HCT116 (cell line): ENCODE data around the gene PIP5K1A. TPM values are rescaled to one million over a fixed set of nuclear protein-coding genes. Genes with fewer than 3 reads are reported as not detected.
A peak's percentile ranks its signal among the peaks of the same experiment; 100 is the strongest.

Experiments
- ATAC-seq: fragments of 200-7000 bp; cut with Tn5 transposase; 2 replicates; pipeline ENCODE4 v1.9.1; 2020; ENCODE audit warnings: mild to moderate bottlenecking, moderate library complexity
- BruUV-seq: library from RNA; stranded (reverse); fragments of 400-500 nt; replicated peaks from 2 replicates; lab custom pipeline; 2021; lab: Mats Ljungman, UMichigan
- CTCF ChIA-PET: fragments of 300-600 bp; sonication (Branson Sonifier 250); formaldehyde crosslinking; loops from one replicate; lab custom pipeline; 2021; ENCODE audit warnings: antibody characterized with exemption; lab: Charles Lee
- POLR2A ChIA-PET: fragments of 300-600, 350-600 bp; sonication (Branson Sonifier 250); formaldehyde crosslinking; loops from one replicate; lab custom pipeline; 2021; ENCODE audit warnings: antibody characterized with exemption; lab: Charles Lee
- RAD21 ChIA-PET, 2 experiments: fragments of 300-600 bp; sonication (Branson Sonifier 250); formaldehyde crosslinking; loops; one replicate each; lab custom pipeline; 2023; ENCODE audit warnings: low total read pairs in 2 of 2; ENCODE audit not compliant: uncharacterized antibody in 2 of 2, unreplicated experiment in 2 of 2, low non-redundant PET in 1 of 2; lab: Charles Lee
- DNase-seq: peaks from one replicate; pipeline ENCODE4 v3.0.0-alpha.2; 2010; ENCODE audit warnings: low read depth, low spot score
- H2AFZ ChIP-seq: fragments of 200-600 bp; shearing (Covaris generic), sonication (generic); 2 replicates; pipeline ENCODE4 v1.6.1; 2017; ENCODE audit warnings: low read depth, mixed run types, mixed read lengths, antibody characterized with exemption, low read length; ENCODE audit not compliant: poor library complexity, severe bottlenecking
- H3K27ac ChIP-seq: 2 replicates; pipeline ENCODE4 v1.5.1; 2012; ENCODE audit warnings: low read depth, low read length
- H3K27me3 ChIP-seq: fragments of 200-600 bp; sonication (generic); 2 replicates; pipeline ENCODE4 v1.6.1; 2016; ENCODE audit warnings: mixed run types, low read length, mixed read lengths; ENCODE audit not compliant: insufficient read depth
- H3K36me3 ChIP-seq, 2 experiments: fragments of 200-500 bp in 1 of 2; fragments of 200-600 bp in 1 of 2; sonication (Bioruptor generic) in 1 of 2; sonication (generic) in 1 of 2; 2 replicates each; pipeline versions ENCODE4 v1.5.1 to v1.6.1; 2014 to 2016; ENCODE audit warnings: low read length in 2 of 2, inconsistent platforms in 1 of 2, mixed read lengths in 1 of 2, mixed run types in 1 of 2; ENCODE audit not compliant: insufficient read depth in 2 of 2, control insufficient read depth in 1 of 2
- H3K4me1 ChIP-seq, 2 experiments: fragments of 200-600 bp in 1 of 2; sonication (generic) in 1 of 2; 2 replicates each; pipeline versions ENCODE4 v1.5.1 to v1.6.1; 2012 to 2017; ENCODE audit warnings: low read length in 2 of 2, inconsistent platforms in 1 of 2, mild to moderate bottlenecking in 1 of 2, mixed read lengths in 1 of 2, mixed run types in 1 of 2, moderate library complexity in 1 of 2; ENCODE audit not compliant: insufficient read depth in 2 of 2, control insufficient read depth in 1 of 2
- H3K4me2 ChIP-seq: fragments of 200-600 bp; sonication (generic); 2 replicates; pipeline ENCODE4 v1.6.1; 2017; ENCODE audit warnings: mixed run types, low read length, mixed read lengths
- H3K4me3 ChIP-seq, 2 experiments: fragments of 200-600 bp in 1 of 2; sonication (generic) in 1 of 2; replicated peaks in 1 of 2; 2 replicates each; pipeline ENCODE4 v1.5.1; 2011 to 2016; ENCODE audit warnings: low read length in 2 of 2, control low read depth in 1 of 2, low read depth in 1 of 2, mild to moderate bottlenecking in 1 of 2, mixed read lengths in 1 of 2, mixed run types in 1 of 2
- H3K79me2 ChIP-seq: fragments of 200-600 bp; sonication (generic); 2 replicates; pipeline ENCODE4 v1.6.1; 2017; ENCODE audit warnings: mild to moderate bottlenecking, mixed run types, low read length, moderate library complexity, mixed read lengths; ENCODE audit not compliant: insufficient read depth
- H3K9ac ChIP-seq: fragments of 200-600 bp; sonication (generic); 2 replicates; pipeline ENCODE4 v1.6.1; 2016; ENCODE audit warnings: low read length, mixed read lengths
- H3K9me2 ChIP-seq: fragments of 200-600 bp; sonication (generic), shearing (Covaris generic); 2 replicates; pipeline ENCODE4 v1.6.1; 2017; ENCODE audit warnings: mixed run types, mild to moderate bottlenecking, moderate library complexity; ENCODE audit not compliant: insufficient read depth
- H3K9me3 ChIP-seq, 2 experiments: fragments of 200-500 bp in 1 of 2; fragments of 200-600 bp in 1 of 2; sonication (Bioruptor generic) in 1 of 2; sonication (generic) in 1 of 2; 2 replicates each; pipeline ENCODE4 v1.6.1; 2014 to 2017; ENCODE audit warnings: low read length in 2 of 2, mixed read lengths in 2 of 2, inconsistent platforms in 1 of 2, low read depth in 1 of 2, mild to moderate bottlenecking in 1 of 2, mixed run types in 1 of 2, moderate library complexity in 1 of 2; ENCODE audit not compliant: control insufficient read depth in 1 of 2, insufficient read depth in 1 of 2
- H4K20me1 ChIP-seq: fragments of 200-600 bp; sonication (generic), shearing (Covaris generic); 2 replicates; pipeline ENCODE4 v1.6.1; 2017; ENCODE audit warnings: mixed run types, mild to moderate bottlenecking, moderate library complexity; ENCODE audit not compliant: insufficient read depth
- CEBPB ChIP-seq: IDR thresholded peaks from 2 replicates; pipeline ENCODE4 v1.6.1; 2012; ENCODE audit warnings: low read depth
- EZH2phosphoT487 ChIP-seq: fragments of 200-600 bp; IDR thresholded peaks from 2 replicates; pipeline ENCODE4 v1.6.1; 2018; ENCODE audit warnings: antibody characterized with exemption, borderline replicate concordance
- JUND ChIP-seq: IDR thresholded peaks from 2 replicates; pipeline ENCODE4 v1.6.1; 2012
- RAD21 ChIP-seq: IDR thresholded peaks from 2 replicates; pipeline ENCODE4 v1.6.1; 2012; ENCODE audit warnings: low read depth, mild to moderate bottlenecking
- SIN3A ChIP-seq: IDR thresholded peaks from 2 replicates; pipeline ENCODE4 v1.6.1; 2012; ENCODE audit warnings: low read depth
- SP1 ChIP-seq: IDR thresholded peaks from 2 replicates; pipeline ENCODE4 v1.6.1; 2012; ENCODE audit warnings: low read depth
- SRF ChIP-seq: IDR thresholded peaks from 2 replicates; pipeline ENCODE4 v1.6.1; 2012; ENCODE audit warnings: low read depth
- TCF7L2 ChIP-seq: IDR thresholded peaks from 2 replicates; pipeline ENCODE4 v1.7.0; 2011; ENCODE audit warnings: borderline replicate concordance, inconsistent platforms; ENCODE audit not compliant: insufficient read depth, insufficient read length; ENCODE audit errors: extremely low read depth
- YY1 ChIP-seq: IDR thresholded peaks from 2 replicates; pipeline ENCODE4 v1.6.1; 2011; ENCODE audit warnings: low read length, low read depth, moderate library complexity, mild to moderate bottlenecking; ENCODE audit not compliant: insufficient replicate concordance; ENCODE audit errors: extremely low read depth
- ZFX ChIP-seq: fragments of 450-650 bp; IDR thresholded peaks from 2 replicates; pipeline ENCODE4 v1.6.1; 2017
- intact Hi-C: fragments of 100-400 bp; cut with micrococcal nuclease; formaldehyde crosslinking; loops from 2 replicates; pipeline ENCODE4 v1.10.0; 2022
- total RNA-seq: library from RNA; stranded (reverse); gene quantifications from one replicate; pipeline ENCODE4 v1.2.1, GENCODE V29; 2021; ENCODE audit not compliant: unreplicated experiment
- TF ChIP-seq, protein P1 (sequence below): IDR thresholded peaks from 2 replicates; pipeline ENCODE4 v1.6.1; 2011; ENCODE audit warnings: mild to moderate bottlenecking, low read length, moderate library complexity; ENCODE audit not compliant: insufficient replicate concordance; ENCODE audit errors: extremely low read depth
- TF ChIP-seq, protein P2 (sequence below): IDR thresholded peaks from 2 replicates; pipeline ENCODE4 v1.6.1; 2012

PIP5K1A gene
- total RNA-seq, 1 experiment from 2014 or later, result 75.4 TPM

DNA sequence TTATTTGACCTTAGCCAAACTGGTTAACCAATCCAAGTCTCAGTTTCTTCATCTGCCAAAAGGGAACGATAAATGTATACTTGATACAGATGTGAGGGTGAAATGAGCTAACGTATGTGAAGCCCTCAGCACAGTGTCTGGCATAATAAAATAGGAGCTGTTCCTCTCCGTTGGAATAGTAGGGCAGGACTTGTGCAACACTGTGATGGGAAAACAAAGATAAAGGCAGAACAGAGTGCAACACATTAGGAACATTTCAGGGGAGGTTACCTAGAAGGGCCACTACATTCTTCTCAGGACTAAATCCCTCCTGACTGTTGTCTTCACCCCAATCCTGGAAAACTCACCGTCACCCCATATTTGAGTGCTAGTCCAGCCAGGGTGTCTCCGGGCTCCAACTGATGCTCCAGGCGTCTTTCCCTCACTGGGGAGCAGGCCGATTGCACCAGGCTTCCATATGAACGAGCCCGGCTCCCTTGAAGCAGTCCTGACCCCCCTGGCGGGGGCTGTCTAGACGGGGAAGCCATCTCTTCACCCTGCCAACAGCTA is 33.5 kb upstream of the PIP5K1A start:
- CTCF ChIA-PET, result no interaction called here
- Histone ChIP-seq H4K20me1 (no peaks in the 10 kb centered on the region), H3K36me3 (peaks cover 7 to 12% of the 10 kb centered on the region in 2 experiments; a peak in 3 of 4 replicates), H3K4me2 (peak overlapping the region; percentile 85), H2AFZ (no peak overlapping the region), H3K79me2 (peaks cover 24% of the 10 kb centered on the region; the same call in 1 of the 2 replicates), H3K9me2 (no peaks in the 10 kb centered on the region), H3K27me3 (no peaks in the 10 kb centered on the region), H3K27ac (peak overlapping the region; percentile 50), H3K9me3 (no peaks in the 10 kb centered on the region), H3K9ac (peak overlapping the region; percentile 84), H3K4me1 (peaks cover 11 to 19% of the 10 kb centered on the region in 2 experiments), H3K4me3 (peak overlapping the region; percentile 83 to 88)
- TF ChIP-seq RAD21 (no peak), YY1 (no peak), JUND (no peak), SIN3A (no peak), ZFX (no peak)
- DNase-seq (no peak), ATAC-seq (no peak; the same call in 1 of the 2 replicates)
- RAD21 ChIA-PET, result no interaction called here
- POLR2A ChIA-PET, result no interaction called here
- intact Hi-C loops, result no loop called here
- BruUV-seq, result no TSS peak

DNA sequence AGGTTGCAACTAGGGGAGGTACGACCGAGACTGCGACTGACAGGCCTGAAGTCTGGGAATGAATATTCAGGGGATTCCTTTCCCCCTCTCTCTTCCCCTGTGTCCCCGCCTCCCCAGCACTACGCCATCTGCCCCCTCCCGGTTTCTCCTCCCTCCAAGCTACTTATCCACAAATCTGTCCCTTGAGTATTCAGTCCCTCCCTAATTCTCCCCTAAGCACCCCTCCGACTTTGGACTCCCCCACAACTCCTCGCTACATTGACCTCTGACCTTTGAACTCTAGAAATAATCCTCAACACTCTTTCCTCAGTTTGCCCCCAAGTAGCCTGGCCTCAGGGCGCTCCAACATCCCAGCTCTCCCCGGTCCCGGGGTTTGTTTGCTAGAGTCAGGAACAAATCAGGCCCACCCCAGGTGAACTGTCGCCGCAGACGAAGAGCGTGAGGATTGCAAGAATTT is 33.0 kb upstream of the PIP5K1A start:
- ChIA-PET CTCF (no interaction called here), RAD21 (no interaction called here), POLR2A (no interaction called here)
- DNase-seq (no peak), ATAC-seq (peak; percentile 37)
- peaks cover 7 to 12% of the 10 kb centered on the region in 2 experiments; a peak in 3 of 4 replicates for H3K36me3 ChIP-seq
- H3K27me3 ChIP-seq, result no peaks in the 10 kb centered on the region
- TSS peak; percentile 67 for BruUV-seq
- intact Hi-C loops, result no loop called here
- peak overlapping the region; percentile 84 for H3K9ac ChIP-seq
- H3K27ac ChIP-seq, result peak overlapping the region; percentile 50
- no peak for TF ChIP-seq SP1
- no peak for TF ChIP-seq SRF
- TF ChIP-seq EZH2phosphoT487, result no peak
- no peak for TF ChIP-seq TCF7L2
- no peak for TF ChIP-seq SIN3A
- TF ChIP-seq, protein P1, sequence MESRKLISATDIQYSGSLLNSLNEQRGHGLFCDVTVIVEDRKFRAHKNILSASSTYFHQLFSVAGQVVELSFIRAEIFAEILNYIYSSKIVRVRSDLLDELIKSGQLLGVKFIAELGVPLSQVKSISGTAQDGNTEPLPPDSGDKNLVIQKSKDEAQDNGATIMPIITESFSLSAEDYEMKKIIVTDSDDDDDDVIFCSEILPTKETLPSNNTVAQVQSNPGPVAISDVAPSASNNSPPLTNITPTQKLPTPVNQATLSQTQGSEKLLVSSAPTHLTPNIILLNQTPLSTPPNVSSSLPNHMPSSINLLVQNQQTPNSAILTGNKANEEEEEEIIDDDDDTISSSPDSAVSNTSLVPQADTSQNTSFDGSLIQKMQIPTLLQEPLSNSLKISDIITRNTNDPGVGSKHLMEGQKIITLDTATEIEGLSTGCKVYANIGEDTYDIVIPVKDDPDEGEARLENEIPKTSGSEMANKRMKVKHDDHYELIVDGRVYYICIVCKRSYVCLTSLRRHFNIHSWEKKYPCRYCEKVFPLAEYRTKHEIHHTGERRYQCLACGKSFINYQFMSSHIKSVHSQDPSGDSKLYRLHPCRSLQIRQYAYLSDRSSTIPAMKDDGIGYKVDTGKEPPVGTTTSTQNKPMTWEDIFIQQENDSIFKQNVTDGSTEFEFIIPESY, result no peak
- no peak for TF ChIP-seq ZFX
- no peak for TF ChIP-seq CEBPB
- no peak for TF ChIP-seq YY1
- TF ChIP-seq, protein P2, sequence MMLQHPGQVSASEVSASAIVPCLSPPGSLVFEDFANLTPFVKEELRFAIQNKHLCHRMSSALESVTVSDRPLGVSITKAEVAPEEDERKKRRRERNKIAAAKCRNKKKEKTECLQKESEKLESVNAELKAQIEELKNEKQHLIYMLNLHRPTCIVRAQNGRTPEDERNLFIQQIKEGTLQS, result no peak
- H3K9me3 ChIP-seq, result no peaks in the 10 kb centered on the region
- H3K4me2 ChIP-seq, result peak overlapping the region; percentile 85
- H3K4me3 ChIP-seq, result peak overlapping the region; percentile 83 to 88
- H3K4me1 ChIP-seq, result peaks cover 11 to 19% of the 10 kb centered on the region in 2 experiments
- no peaks in the 10 kb centered on the region for H3K9me2 ChIP-seq
- H3K79me2 ChIP-seq, result peaks cover 24% of the 10 kb centered on the region; the same call in 1 of the 2 replicates
- H4K20me1 ChIP-seq, result no peaks in the 10 kb centered on the region
- H2AFZ ChIP-seq, result peak overlapping the region; percentile 43
